Esophagus squamous epithelium (tissue), 5 donors: ENCODE results near the gene FHIP1B. TPM values are rescaled to one million over a fixed set of nuclear protein-coding genes. Genes with fewer than 3 reads are reported as not detected.

Source experiments
- DNase-seq: peaks from one replicate; lab custom pipeline; 2025; lab: John Stamatoyannopoulos, UW
- H3K27ac ChIP-seq, 4 donors: fragments of 200-600 bp; sonication (generic); one replicate each; pipeline ENCODE4 v1.5.1; 2016 to 2019; ENCODE audit warnings: mild to moderate bottlenecking in 1 of 4
- H3K27me3 ChIP-seq, 4 donors: fragments of 200-600 bp; sonication (generic); 1 replicate in 3 of 4; 2 replicates in 1 of 4; pipeline versions ENCODE4 v1.5.1 to v1.6.0; 2017 to 2021; ENCODE audit warnings: antibody characterized with exemption in 1 of 4
- H3K36me3 ChIP-seq, 3 donors: fragments of 200-600 bp; sonication (generic); one replicate each; pipeline ENCODE4 v1.5.1; 2016 to 2019
- H3K4me1 ChIP-seq, 3 donors: fragments of 200-600 bp; sonication (generic); one replicate each; pipeline ENCODE4 v1.5.1; 2017 to 2019
- H3K4me3 ChIP-seq, 4 donors: fragments of 200-600 bp; sonication (generic); 1 replicate in 3 of 4; 2 replicates in 1 of 4; pipeline ENCODE4 v1.5.1; 2016 to 2019; ENCODE audit warnings: mild to moderate bottlenecking in 2 of 4, moderate library complexity in 1 of 4
- H3K9me3 ChIP-seq, 3 donors: fragments of 200-600 bp; sonication (generic); one replicate each; pipeline ENCODE4 v1.5.1; 2016 to 2019
- POLR2A ChIP-seq, 4 donors: fragments of 450-650 bp; IDR thresholded peaks; one replicate each; pipeline ENCODE4 v1.6.1; 2017; ENCODE audit warnings: antibody characterized with exemption in 4 of 4, mild to moderate bottlenecking in 4 of 4, moderate library complexity in 3 of 4
- WGBS, 2 donors: methylation state at CpG; one replicate each; pipeline ENCODE4 v1.1.5; 2018; 5-methylcytosine and 5-hydroxymethylcytosine counted together
- intact Hi-C: fragments of 100-400 bp; cut with DNase I; formaldehyde crosslinking; loops from one replicate; pipeline ENCODE4 v1.15.0; 2022
- total RNA-seq, 4 donors: library from RNA; depleted of rRNA; stranded (reverse); fragments of >200 nt; gene quantifications; one replicate each; pipeline ENCODE4 v1.1.0, GENCODE V29; 2016
- TF ChIP-seq, protein P1 (sequence below), 6 experiments: fragments of 450-650 bp in 4 of 6; fragments of 200-600 bp in 2 of 6; sonication (generic) in 2 of 6; IDR thresholded peaks; one replicate each; pipeline ENCODE4 v1.5.1; 2016 to 2019; ENCODE audit warnings: antibody characterized with exemption in 6 of 6, mild to moderate bottlenecking in 4 of 6, moderate library complexity in 4 of 6
- donor health status: DM: yes; HTN: yes; CAD: no.

The FHIP1B gene
- total RNA-seq, 4 donors from 2014 or later: 8.3 to 33.5 (median 23.1) TPM

- TF ChIP-seq POLR2A (IDR thresholded peaks at IDR 0.05): no peak
- TF ChIP-seq, protein P1, sequence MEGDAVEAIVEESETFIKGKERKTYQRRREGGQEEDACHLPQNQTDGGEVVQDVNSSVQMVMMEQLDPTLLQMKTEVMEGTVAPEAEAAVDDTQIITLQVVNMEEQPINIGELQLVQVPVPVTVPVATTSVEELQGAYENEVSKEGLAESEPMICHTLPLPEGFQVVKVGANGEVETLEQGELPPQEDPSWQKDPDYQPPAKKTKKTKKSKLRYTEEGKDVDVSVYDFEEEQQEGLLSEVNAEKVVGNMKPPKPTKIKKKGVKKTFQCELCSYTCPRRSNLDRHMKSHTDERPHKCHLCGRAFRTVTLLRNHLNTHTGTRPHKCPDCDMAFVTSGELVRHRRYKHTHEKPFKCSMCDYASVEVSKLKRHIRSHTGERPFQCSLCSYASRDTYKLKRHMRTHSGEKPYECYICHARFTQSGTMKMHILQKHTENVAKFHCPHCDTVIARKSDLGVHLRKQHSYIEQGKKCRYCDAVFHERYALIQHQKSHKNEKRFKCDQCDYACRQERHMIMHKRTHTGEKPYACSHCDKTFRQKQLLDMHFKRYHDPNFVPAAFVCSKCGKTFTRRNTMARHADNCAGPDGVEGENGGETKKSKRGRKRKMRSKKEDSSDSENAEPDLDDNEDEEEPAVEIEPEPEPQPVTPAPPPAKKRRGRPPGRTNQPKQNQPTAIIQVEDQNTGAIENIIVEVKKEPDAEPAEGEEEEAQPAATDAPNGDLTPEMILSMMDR (IDR thresholded peaks at IDR 0.05): no peak
- peaks cover 0 to 4% (median 0%) of the 10 kb centered on the region in 3 donors for H3K36me3 ChIP-seq
- 86 to 100% methylated on average over 2 of the region's 5 CpGs for WGBS, 2 donors
- DNase-seq: no peak
- H3K27me3 ChIP-seq: no peaks in the 10 kb centered on the region
- H3K4me1 ChIP-seq: no peaks in the 10 kb centered on the region
- H3K9me3 ChIP-seq: no peaks in the 10 kb centered on the region
- H3K27ac ChIP-seq: no peak within 1 kb of the TSS
- no peak within 1 kb of the TSS for H3K4me3 ChIP-seq
- intact Hi-C loops: no loop called here
These were observed 35.1 kb downstream of the FHIP1B start, which contains the start of gene OR52W1 for GRCh38 chr11:6199174-6199810. OR52W1 (plus strand) TSS chr11:6199224; CDS start chr11:6199224, 0 bp downstream.

GRCh38 chr11:6197466-6198200, 36.8 kb downstream of the FHIP1B start:
- DNase-seq: no peak
- no peaks in the 10 kb centered on the region for H3K27me3 ChIP-seq
- no peaks in the 10 kb centered on the region for H3K36me3 ChIP-seq
- intact Hi-C loops: no loop called here
- WGBS, 2 donors: 67 to 75% methylated on average over 4 of the region's 4 CpGs
- H3K9me3 ChIP-seq: no peaks in the 10 kb centered on the region
- no peak for TF ChIP-seq POLR2A (IDR thresholded peaks at IDR 0.05)
- TF ChIP-seq, protein P1 (IDR thresholded peaks at IDR 0.05): no peak
- no peak overlapping the region for H3K4me3 ChIP-seq
- H3K27ac ChIP-seq: no peak overlapping the region
- no peaks in the 10 kb centered on the region for H3K4me1 ChIP-seq

DNA sequence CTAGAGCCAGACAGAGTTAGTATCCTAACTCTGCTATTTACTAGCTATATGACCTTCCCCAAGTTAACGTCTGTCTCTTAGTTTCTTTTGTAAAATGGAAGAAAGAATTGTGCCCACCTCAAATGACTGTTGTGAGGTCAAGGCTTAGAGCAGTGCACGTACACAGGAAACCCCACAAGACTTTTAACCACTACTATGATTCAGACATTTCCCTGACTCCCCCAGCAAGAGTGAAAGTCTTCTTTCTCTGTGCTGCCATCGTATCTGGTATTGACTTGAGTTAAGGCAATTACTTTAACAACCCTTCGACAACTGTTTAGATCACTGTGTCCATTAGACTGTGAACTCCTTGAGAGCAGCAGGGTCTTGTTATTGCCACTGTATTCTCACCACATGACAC, 38.0 kb downstream of the FHIP1B start:
- no peak for DNase-seq
- Histone ChIP-seq H3K9me3 (no peaks in the 10 kb centered on the region), H3K4me1 (no peaks in the 10 kb centered on the region), H3K36me3 (no peaks in the 10 kb centered on the region), H3K4me3 (no peak overlapping the region), H3K27me3 (no peaks in the 10 kb centered on the region), H3K27ac (no peak overlapping the region)
- 51 to 56% methylated on average over 4 of the region's 4 CpGs for WGBS, 2 donors
- intact Hi-C loops: no loop called here
- TF ChIP-seq, protein P1 (IDR thresholded peaks at IDR 0.05): no peak
- TF ChIP-seq POLR2A (IDR thresholded peaks at IDR 0.05): no peak

DNA sequence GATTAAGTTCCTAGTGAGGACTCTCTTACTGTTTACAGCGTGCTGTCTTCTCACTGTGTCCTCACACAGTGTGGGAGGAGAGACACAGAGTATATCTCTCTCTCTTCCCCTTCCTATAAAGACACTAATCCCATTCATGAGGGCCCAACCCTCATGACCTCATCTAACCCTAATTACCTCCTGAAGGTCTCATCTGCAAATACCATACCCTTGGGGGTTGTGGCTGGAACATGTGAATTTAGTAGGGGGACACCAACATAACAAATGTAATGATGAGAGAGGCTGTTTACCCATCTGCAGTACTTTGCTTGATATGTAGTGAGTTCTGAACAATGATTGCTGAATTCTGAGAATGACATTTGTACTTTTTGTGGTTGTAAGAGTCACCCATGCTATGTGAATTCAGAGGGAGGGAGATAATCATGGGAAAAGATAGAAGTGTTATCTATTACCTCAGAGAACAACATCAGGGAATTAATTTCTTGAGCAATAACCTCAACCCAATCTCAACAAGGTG, 40.3 kb downstream of the FHIP1B start:
- TF ChIP-seq POLR2A (IDR thresholded peaks at IDR 0.05): no peak
- TF ChIP-seq, protein P1 (IDR thresholded peaks at IDR 0.05): no peak
- Histone ChIP-seq H3K4me1 (no peaks in the 10 kb centered on the region), H3K9me3 (no peaks in the 10 kb centered on the region), H3K27ac (no peak overlapping the region), H3K36me3 (no peaks in the 10 kb centered on the region), H3K27me3 (no peaks in the 10 kb centered on the region), H3K4me3 (no peak overlapping the region)
- intact Hi-C loops: no loop called here
- DNase-seq: no peak
- 64 to 88% methylated on average over 1 of the region's 1 CpG for WGBS, 2 donors

GRCh38 chr11:6191742-6192141, 42.7 kb downstream of the FHIP1B start:
- no peaks in the 10 kb centered on the region for H3K4me1 ChIP-seq
- H3K4me3 ChIP-seq: no peak overlapping the region
- H3K9me3 ChIP-seq: no peaks in the 10 kb centered on the region
- no peak overlapping the region for H3K27ac ChIP-seq
- intact Hi-C loops: no loop called here
- no peaks in the 10 kb centered on the region for H3K36me3 ChIP-seq
- no peak for TF ChIP-seq POLR2A (IDR thresholded peaks at IDR 0.05)
- TF ChIP-seq, protein P1 (IDR thresholded peaks at IDR 0.05): no peak
- H3K27me3 ChIP-seq: no peaks in the 10 kb centered on the region
- no peak for DNase-seq
